Measurements from ENCODE around the gene DSCAM. TPM values are rescaled to one million over a fixed set of nuclear protein-coding genes. Genes with fewer than 3 reads are reported as not detected.

The DSCAM gene
- total RNA-seq, 1 experiment from 2014 or later: 0.13 TPM

DNA sequence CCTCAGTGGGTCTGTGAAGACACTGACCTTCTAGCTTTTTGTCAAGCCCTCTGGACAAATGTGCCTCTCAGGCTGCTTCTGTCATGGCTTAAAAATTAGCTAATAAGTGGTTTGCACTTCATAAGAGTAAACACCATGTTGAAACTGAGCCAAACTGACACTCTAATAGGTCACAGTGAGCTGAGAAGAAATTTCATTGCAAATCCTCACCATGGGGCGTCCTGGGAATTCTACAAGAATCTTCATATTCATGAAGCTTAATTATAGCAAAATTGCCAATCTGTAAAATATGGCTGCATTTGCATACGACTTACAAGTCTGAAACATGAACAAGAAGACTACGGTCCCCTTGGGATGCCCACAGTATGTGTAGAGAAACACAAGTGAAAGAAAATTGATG is 188.6 kb downstream of the DSCAM start:
- DNase-seq (ENCODE audit: low spot score) (no peak), ATAC-seq (no peak)
- TF ChIP-seq, protein P1, sequence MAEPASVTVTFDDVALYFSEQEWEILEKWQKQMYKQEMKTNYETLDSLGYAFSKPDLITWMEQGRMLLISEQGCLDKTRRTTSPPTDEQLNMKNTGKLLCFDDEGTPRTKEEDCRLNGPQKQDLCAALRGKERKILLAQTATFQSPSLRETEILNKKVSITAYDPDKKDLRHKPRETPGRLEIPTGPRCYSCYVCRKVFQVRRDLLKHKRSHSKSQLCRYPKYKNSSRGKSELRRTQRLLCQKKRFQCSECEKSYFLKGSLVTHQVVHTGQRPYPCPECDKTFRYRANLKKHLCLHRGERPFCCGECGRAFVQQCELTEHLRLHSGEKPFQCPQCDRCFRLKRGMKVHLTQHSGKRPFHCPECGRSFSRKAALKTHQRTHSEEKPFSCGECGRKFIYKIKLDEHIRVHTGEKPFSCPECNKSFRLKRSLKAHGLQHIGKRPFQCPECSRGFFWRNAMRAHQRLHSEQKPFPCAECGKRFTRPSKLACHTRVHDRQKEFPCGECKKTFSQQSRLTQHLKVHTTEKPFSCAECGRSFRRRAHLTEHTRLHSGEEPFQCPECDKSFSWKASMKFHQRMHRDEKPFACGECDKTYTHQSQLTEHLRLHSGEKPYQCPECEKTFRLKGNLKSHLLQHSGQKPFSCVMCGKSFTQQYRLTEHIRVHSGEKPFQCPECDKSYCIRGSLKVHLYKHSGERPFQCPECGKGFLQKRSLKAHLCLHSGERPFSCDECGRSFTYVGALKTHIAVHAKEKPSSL (CRISPR knock-in tag; conservative IDR thresholded peaks at IDR 0.05): no peak
- no peak for TF ChIP-seq NR3C1 (CRISPR knock-in tag; conservative IDR thresholded peaks at IDR 0.05; ENCODE audit: low read depth)
- TF ChIP-seq ZNF138 (CRISPR knock-in tag; conservative IDR thresholded peaks at IDR 0.05): no peak
- TF ChIP-seq, protein P2, sequence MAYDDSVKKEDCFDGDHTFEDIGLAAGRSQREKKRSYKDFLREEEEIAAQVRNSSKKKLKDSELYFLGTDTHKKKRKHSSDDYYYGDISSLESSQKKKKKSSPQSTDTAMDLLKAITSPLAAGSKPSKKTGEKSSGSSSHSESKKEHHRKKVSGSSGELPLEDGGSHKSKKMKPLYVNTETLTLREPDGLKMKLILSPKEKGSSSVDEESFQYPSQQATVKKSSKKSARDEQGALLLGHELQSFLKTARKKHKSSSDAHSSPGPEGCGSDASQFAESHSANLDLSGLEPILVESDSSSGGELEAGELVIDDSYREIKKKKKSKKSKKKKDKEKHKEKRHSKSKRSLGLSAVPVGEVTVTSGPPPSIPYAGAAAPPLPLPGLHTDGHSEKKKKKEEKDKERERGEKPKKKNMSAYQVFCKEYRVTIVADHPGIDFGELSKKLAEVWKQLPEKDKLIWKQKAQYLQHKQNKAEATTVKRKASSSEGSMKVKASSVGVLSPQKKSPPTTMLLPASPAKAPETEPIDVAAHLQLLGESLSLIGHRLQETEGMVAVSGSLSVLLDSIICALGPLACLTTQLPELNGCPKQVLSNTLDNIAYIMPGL (CRISPR knock-in tag; IDR thresholded peaks at IDR 0.05): no peak
- TF ChIP-seq KAT7 (CRISPR knock-in tag; IDR thresholded peaks at IDR 0.05; ENCODE audit: borderline replicate concordance): no peak
- TF ChIP-seq MAX (CRISPR knock-in tag; IDR thresholded peaks at IDR 0.05): no peak
- TF ChIP-seq, protein P3, sequence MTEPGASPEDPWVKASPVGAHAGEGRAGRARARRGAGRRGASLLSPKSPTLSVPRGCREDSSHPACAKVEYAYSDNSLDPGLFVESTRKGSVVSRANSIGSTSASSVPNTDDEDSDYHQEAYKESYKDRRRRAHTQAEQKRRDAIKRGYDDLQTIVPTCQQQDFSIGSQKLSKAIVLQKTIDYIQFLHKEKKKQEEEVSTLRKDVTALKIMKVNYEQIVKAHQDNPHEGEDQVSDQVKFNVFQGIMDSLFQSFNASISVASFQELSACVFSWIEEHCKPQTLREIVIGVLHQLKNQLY (CRISPR knock-in tag; IDR thresholded peaks at IDR 0.05): no peak
- TF ChIP-seq USF1 (CRISPR knock-in tag; IDR thresholded peaks at IDR 0.05): no peak
- TF ChIP-seq IRF1 (CRISPR knock-in tag; IDR thresholded peaks at IDR 0.05): no peak
- no peak for TF ChIP-seq SP1 (CRISPR knock-in tag; conservative IDR thresholded peaks at IDR 0.05)
- TF ChIP-seq GTF2I (CRISPR knock-in tag; conservative IDR thresholded peaks at IDR 0.05): no peak
- no peak for TF ChIP-seq E2F5 (CRISPR knock-in tag; IDR thresholded peaks at IDR 0.05)
- no peak for TF ChIP-seq SMAD4 (CRISPR knock-in tag; IDR thresholded peaks at IDR 0.05)
- no peak for TF ChIP-seq ESRRA (CRISPR knock-in tag; IDR thresholded peaks at IDR 0.05; ENCODE audit: borderline replicate concordance)
- no peak for TF ChIP-seq ZNF423 (CRISPR knock-in tag; IDR thresholded peaks at IDR 0.05)
- TF ChIP-seq JAZF1 (CRISPR knock-in tag; IDR thresholded peaks at IDR 0.05): no peak
- no peak for TF ChIP-seq PRRX2 (CRISPR knock-in tag; IDR thresholded peaks at IDR 0.05)
- TF ChIP-seq TEAD1 (CRISPR knock-in tag; IDR thresholded peaks at IDR 0.05): no peak
- no peak for TF ChIP-seq ETV6 (CRISPR knock-in tag; IDR thresholded peaks at IDR 0.05)
- TF ChIP-seq E2F4 (CRISPR knock-in tag; IDR thresholded peaks at IDR 0.05; ENCODE audit: borderline replicate concordance, low read depth): no peak
- ChIA-PET POLR2A (interaction anchor here (0.6 to 0.7 kb wide), 2 partner anchors 166 to 300 kb away, joined by 3 to 10 read pairs; no protein-coding TSS in a partner anchor), CTCF (no interaction called here)
- Mint-ChIP-seq H3K27ac (no peak overlapping the region), H3K4me3 (no peak overlapping the region), H3K27me3 (ENCODE audit: low read depth) (no peaks in the 10 kb centered on the region), H3K36me3 (0 out of 2 replicates have a peak, but pooled peaks cover 3% of the 10 kb centered on the region), H3K4me1 (peaks cover 16% of the 10 kb centered on the region), H3K9me3 (peaks cover 10% of the 10 kb centered on the region)
